Suprapubic skin (tissue), 4 donors: ENCODE measurements around the gene NF1.

Experiments
- CTCF ChIP-seq, 2 donors: fragments of 200-600 bp in 1 of 2; fragments of 450-650 bp in 1 of 2; sonication (generic) in 1 of 2; IDR thresholded peaks; one replicate each; pipeline ENCODE4 v1.5.1; 2016 to 2019; ENCODE audit warnings: antibody characterized with exemption in 2 of 2, mild to moderate bottlenecking in 1 of 2, moderate library complexity in 1 of 2
- POLR2A ChIP-seq, 2 donors: fragments of 450-650 bp; IDR thresholded peaks; one replicate each; pipeline ENCODE4 v1.6.1; 2017; ENCODE audit warnings: antibody characterized with exemption in 2 of 2, mild to moderate bottlenecking in 2 of 2, moderate library complexity in 2 of 2
- POLR2AphosphoS5 ChIP-seq, 3 donors: sonication (generic); formaldehyde crosslinking; IDR thresholded peaks; one replicate each; pipeline ENCODE4 v1.6.1; 2017; ENCODE audit warnings: antibody characterized with exemption in 3 of 3

- TF ChIP-seq CTCF (IDR thresholded peaks at IDR 0.05): no peak
- TF ChIP-seq POLR2A (IDR thresholded peaks at IDR 0.05): no peak
- TF ChIP-seq POLR2AphosphoS5 (IDR thresholded peaks at IDR 0.05): no peak
These were observed 226.7 kb downstream of the NF1 start, which contains the start of gene EVI2A for GRCh38 chr17:31321481-31321880.
